ENCODE measurements around the gene DHH.

- TF ChIP-seq NRF1 (IDR thresholded peaks at IDR 0.05; ENCODE audit: low read depth, low read length): no peak
- TF ChIP-seq RAD21 (IDR thresholded peaks at IDR 0.05; ENCODE audit: low read length): no peak
- TF ChIP-seq CTCF (IDR thresholded peaks at IDR 0.05): no peak
- TF ChIP-seq JUND (IDR thresholded peaks at IDR 0.05): no peak
- TF ChIP-seq EP300 (IDR thresholded peaks at IDR 0.05; ENCODE audit: borderline replicate concordance in 1 of 2, low read depth in 1 of 2, low read length in 1 of 2): no peak
- TF ChIP-seq, protein P1, sequence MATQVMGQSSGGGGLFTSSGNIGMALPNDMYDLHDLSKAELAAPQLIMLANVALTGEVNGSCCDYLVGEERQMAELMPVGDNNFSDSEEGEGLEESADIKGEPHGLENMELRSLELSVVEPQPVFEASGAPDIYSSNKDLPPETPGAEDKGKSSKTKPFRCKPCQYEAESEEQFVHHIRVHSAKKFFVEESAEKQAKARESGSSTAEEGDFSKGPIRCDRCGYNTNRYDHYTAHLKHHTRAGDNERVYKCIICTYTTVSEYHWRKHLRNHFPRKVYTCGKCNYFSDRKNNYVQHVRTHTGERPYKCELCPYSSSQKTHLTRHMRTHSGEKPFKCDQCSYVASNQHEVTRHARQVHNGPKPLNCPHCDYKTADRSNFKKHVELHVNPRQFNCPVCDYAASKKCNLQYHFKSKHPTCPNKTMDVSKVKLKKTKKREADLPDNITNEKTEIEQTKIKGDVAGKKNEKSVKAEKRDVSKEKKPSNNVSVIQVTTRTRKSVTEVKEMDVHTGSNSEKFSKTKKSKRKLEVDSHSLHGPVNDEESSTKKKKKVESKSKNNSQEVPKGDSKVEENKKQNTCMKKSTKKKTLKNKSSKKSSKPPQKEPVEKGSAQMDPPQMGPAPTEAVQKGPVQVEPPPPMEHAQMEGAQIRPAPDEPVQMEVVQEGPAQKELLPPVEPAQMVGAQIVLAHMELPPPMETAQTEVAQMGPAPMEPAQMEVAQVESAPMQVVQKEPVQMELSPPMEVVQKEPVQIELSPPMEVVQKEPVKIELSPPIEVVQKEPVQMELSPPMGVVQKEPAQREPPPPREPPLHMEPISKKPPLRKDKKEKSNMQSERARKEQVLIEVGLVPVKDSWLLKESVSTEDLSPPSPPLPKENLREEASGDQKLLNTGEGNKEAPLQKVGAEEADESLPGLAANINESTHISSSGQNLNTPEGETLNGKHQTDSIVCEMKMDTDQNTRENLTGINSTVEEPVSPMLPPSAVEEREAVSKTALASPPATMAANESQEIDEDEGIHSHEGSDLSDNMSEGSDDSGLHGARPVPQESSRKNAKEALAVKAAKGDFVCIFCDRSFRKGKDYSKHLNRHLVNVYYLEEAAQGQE (IDR thresholded peaks at IDR 0.05; ENCODE audit: low read depth, low read length): no peak
- TF ChIP-seq POLR2AphosphoS5 (IDR thresholded peaks at IDR 0.05; ENCODE audit: low read depth, low read length): no peak
- TF ChIP-seq, protein P2, sequence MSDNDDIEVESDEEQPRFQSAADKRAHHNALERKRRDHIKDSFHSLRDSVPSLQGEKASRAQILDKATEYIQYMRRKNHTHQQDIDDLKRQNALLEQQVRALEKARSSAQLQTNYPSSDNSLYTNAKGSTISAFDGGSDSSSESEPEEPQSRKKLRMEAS (IDR thresholded peaks at IDR 0.05; ENCODE audit: low read depth): no peak
- no peak for TF ChIP-seq MXI1 (IDR thresholded peaks at IDR 0.05; ENCODE audit: low read depth, low read length)
- no peak for TF ChIP-seq GATA2 (CRISPR knock-in tag; IDR thresholded peaks at IDR 0.05)
- no peak for TF ChIP-seq RCOR1 (IDR thresholded peaks at IDR 0.05; ENCODE audit: low read length)
- TF ChIP-seq RFX5 (IDR thresholded peaks at IDR 0.05; ENCODE audit: low read length): no peak
- TF ChIP-seq, protein P3, sequence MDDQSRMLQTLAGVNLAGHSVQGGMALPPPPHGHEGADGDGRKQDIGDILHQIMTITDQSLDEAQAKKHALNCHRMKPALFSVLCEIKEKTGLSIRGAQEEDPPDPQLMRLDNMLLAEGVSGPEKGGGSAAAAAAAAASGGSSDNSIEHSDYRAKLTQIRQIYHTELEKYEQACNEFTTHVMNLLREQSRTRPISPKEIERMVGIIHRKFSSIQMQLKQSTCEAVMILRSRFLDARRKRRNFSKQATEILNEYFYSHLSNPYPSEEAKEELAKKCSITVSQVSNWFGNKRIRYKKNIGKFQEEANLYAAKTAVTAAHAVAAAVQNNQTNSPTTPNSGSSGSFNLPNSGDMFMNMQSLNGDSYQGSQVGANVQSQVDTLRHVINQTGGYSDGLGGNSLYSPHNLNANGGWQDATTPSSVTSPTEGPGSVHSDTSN (IDR thresholded peaks at IDR 0.05): no peak
Observed at GRCh38 chr12:49048953-49049352, 45.6 kb downstream of the DHH start.

All from SK-N-SH (cell line).